ENCODE measurements around the gene SCYGR3.
"Not testable (repeated sequence)": the region's sequence is repeated elsewhere in the genome, so short reads cannot be mapped to it uniquely, and the experiment has no call there.

Gene SCYGR3

DNA sequence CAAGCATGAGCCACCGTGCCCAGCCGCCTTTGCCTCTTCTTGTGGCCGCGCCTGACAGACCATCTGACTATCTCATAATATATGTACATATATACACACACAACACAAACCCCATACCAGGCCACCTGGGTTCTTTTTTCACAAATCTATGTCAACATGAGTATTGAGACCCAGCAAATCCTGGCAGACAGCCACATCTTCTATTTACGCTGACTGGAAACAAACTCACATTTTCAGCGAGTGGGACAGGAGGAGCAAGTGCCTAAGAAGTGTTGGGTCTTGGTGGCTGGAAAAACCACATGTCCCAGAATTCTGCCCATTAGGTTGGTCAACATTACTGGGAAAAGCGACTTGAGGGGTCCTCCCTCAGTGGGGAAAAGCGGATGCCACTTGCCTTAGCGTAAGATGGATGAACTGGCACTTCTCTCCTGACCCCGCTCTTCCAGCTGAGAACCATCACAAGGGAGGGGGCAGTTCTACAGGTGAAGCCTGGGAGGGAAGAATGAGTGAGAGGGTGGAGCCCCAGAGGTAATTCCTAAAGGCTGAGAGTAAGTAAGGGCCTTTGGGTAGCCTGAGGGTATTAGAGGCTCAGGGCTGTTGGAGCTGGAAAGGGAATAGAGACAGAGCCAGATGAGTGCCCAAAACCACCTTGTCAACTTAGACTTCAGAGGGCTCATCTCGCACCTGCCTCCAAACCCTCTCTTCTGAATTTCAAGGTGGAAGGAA, 1.9 kb downstream of the SCYGR3 start:
- DNase-seq = no peak

DNA sequence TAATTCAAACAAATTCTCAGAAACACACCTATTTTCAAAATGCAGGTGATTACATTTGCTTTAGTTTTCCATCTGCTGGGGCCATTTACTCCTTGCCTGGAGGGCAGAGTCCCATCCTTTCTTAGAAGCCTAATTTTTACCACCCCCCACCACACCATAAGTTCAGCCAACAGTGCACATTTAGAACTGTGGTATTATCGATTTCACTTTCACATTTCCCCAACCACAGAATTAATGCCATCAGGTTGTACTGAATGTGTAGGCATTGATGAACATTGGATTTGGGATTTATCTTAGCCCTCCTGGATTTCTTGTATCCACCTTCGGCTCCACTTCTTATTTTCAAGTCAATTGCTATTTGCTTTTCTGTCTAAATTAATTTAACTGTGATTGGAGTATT, 4.5 kb downstream of the SCYGR3 start:
- DNase-seq = no peak

DNA sequence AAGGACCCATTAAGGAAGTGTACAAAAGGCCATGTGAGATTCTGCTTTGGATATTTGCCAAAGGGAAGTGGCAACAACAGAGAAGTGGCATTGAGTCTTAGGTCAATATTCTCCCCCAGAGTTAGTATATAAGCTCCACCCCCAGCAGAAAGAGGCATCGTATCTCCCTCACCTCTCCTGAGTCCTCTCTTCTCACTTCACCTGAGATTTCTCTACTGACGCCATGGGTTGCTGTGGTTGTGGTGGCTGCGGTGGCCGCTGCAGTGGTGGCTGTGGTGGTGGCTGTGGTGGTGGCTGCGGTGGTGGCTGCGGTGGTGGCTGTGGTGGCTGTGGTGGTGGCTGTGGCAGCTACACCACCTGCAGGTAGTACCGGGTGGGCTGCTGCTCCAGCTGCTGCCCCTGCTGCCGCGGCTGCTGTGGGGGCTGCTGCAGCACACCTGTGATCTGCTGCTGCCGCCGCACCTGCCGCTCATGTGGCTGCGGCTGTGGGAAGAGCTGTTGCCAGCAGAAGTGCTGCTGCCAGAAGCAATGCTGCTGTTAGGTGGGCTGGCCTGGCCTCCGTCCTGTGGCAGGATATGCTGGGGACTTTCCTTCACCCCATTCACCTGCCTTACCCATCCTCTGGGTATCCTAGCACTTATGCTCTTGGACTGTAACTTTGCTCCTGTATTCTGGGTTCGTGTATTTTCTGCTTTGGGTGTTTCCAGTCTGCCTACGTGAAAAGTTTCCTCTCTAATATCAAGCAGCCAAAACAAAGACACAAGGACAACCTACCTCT, 5.9 kb downstream of the SCYGR3 start:
- no peak for DNase-seq

DNA sequence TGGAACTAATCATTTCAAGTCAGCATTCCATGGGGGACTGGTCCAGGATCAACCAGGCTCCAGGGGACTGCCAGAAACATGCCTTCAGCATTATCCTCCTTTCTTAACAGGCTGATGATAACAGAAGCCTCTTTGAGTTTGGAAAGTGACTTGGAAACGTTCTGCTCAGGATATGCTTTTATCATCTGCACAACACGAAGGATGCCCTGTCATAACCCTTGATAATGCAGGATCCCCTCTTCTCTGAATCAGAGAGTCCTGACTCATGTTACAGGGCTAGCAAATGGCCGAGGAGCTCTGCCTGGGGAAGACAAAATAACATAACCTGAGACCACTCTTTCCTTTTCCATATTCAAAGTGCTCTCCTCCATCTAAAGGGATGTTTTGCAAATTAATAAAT, 6.7 kb downstream of the SCYGR3 start:
- no peak for DNase-seq

DNA sequence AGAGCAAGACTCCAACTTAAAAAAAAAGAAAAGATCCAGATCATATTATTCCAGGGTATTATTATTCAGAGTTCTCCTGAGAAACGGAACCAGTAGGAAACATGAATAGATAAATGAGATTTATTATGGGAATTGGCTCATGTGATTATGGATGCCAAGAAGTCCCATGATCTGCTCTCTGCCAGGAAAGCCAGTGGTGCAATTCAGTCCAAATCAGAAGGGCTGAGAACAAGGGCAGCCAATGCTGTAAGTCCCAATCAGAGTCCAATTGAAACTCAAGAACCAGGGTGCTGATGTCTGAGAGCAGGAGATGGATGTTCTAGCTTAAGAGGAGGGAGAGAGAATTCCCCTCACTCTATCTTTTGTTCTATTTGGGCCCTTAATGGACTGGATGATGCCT, 8.2 kb downstream of the SCYGR3 start:
- DNase-seq = no peak

DNA sequence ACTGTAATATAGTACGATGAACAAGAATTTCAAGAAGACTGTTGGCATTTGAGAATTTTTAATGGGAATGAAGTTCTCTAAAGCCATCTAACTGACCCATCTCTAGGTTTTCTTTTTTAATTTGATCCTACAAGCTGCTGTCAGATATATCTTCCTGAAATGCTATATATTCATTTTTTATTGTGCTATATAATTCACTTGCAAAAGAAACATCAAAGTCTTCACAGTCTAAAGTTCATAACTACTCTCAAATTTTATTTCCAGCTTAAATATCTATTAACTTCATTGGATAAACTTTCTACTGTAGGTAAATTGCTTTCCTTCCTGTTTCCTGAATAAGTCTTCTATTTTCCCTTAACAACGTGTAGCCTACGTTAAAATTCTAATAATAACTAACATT, 12.3 kb downstream of the SCYGR3 start:
- DNase-seq = no peak

DNA sequence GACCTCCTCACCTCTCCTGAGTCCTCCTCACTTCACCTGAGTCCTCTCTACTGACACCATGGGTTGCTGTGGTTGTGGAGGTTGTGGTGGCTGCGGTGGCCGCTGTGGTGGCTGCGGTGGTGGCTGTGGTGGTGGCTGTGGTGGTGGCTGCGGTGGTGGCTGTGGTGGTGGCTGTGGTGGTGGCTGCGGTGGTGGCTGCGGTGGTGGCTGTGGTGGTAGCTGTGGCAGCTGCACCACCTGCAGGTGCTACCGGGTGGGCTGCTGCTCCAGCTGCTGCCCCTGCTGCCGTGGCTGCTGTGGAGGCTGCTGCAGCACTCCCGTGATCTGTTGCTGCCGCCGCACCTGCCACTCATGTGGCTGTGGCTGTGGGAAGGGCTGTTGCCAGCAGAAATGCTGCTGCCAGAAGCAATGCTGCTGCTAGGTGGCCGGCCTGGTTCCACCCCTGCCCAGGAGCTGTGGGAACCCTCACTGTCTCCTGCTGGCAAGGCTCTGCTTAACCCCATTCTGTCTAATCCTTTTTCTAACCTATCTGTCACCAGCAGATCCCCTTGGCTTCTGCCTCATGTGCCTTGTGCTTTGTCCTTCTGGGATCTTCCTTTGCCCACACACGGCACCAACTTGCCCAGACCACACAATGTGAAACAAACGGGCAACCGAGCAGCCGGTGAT, 15.7 kb downstream of the SCYGR3 start, which contains the start of gene SCYGR2:
Gene SCYGR2 (plus strand): TSS at position 59 of the 669 bp plus-strand sequence. CDS start 0 bp downstream, at position 59.
- DNase-seq = not testable (repeated sequence)

DNA sequence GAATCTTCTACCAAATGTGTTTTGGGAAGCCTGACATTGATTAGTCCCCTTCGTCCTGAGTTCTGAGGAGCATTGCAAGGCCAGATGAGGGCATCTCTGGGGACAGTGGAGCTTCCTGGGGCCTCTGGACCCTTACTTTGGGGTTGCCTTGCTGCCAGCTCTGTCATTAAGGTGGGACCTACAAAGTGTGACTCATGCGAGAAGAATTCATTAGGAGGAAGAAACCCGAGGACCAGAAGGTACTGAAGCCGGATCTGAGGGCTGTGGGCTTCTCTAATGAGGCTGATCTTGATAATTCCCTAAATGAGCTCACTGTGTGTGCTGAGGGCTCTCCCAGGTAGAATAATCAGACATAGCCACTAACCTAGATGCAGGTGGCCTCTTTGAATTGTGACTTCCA, 16.6 kb downstream of the SCYGR3 start:
- no peak for DNase-seq

DNA sequence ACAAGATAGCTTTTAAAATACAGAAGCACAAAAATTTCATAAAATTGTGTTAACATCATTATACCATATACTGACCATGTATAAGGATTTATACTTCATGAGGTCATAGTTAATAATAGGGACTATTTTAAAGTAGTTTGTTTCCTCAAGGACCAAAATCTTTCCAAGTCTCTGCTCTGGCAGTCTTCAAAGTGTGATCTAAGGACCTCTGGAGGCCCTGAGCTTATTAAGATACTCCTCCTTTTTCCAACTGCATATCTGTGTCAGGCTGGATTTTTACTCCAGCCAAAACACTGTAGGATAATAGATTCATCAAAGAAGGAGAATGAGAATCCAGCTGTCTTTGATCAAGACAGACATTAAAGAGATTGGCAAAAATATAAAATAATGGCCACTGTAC, 17.6 kb downstream of the SCYGR3 start:
- DNase-seq = no peak

DNA sequence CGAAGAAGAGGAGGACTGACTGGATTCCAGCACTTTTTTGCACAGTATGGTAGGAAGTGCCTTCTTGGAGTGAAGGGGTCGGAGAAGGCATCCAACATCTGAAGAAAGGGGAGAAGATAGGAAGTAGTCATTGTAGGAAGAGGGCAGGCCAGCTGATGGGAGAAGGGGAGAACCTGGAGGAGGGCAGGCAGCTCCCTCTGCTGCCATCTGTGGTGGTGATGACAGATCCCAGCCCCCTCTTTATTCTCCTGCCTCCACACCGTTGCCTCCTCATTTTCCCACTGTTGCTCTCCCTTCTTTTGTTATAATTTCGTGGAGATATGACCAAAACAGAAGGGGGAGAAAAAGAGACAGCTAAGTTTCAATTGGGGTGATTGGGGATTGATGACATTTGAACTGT, 18.8 kb downstream of the SCYGR3 start:
- DNase-seq = no peak

DNA sequence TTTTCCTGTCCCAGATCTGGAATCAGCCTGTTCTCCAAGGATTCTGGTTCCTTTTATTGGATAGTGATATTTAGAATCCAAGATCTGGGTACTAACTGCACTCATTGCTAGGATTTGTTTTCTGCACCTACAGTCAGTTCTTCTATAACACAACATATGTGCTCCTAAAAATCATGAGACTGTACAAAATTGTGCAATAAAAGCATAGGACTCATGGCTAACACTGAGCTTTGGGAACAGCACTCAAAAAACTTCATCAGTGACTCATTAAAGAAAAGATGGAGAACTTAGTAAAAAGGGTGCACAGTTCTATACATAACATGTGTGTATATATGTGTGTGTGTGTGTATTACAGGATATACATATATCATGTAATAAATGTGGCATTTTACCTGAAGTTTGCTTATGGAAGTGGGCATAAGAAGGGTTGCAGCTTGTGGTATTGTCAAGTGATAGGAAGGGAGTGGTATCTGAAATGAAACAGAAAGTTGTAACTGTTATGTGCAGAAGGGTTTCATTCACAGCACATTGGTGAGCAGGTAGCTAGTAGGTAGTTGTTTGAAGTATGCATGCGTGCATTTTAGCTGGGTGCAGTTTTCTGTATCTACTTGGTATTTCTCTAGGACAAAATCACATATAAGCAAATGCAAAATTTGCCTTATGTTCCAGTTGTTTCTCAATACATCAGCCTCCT, 21.8 kb downstream of the SCYGR3 start:
- no peak for DNase-seq

DNA sequence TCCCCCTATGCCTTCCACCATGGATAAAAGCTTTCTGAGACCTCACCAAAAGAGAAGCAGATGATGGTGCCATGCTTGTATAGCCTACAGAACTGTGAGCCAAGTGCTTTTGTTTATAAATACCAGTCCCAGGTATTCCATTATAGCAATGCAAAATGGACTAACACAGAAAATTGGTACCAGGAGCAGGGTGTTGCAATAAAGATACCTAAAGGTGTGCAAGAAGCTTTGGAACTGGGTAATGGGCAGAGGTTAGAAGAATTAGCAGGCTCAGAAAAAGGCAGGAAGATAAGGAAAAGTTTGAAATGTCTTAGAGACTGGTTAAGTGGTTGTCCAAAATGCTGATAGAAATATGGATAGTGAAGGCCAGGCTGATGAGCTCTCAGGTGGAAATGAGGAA, 32.3 kb downstream of the SCYGR3 start:
- no peak for DNase-seq

DNA sequence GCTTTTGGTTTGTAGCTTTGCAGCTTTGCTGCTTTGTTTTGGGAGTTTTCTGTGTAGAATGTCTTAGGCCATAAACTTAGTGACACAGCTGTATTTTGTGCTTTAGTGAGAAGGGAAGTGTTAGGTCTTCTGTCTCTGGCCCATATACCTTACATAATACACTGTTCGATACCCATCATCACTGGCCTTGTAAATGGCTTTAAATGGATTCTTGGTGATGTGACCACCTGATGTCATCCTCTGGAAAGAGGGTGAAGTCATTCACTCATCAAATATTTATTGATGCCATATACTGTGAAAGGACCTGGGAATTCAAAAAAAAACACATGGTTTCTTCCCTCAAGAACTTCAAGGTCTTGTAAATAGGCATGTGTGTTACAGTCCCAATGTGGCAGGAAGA, 34.8 kb downstream of the SCYGR3 start:
- DNase-seq = no peak

DNA sequence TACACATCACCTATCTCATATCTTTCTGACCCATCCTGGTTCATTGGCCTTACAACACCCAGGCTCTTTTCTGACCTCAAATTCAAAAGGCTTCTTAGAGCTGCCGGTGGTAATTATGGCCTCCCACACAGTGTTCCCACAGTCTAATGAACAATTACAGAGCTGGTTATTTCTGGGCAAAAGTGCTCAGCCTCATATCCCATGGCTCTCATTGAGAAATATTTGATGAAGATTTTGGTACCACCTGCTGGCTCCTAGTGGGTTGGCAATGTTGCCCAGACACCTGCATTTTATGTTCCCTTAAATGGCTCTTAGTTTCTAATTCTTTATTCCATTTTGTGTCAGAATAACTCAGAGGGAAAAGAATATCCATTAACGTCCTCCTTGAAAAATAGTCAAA, 36.0 kb downstream of the SCYGR3 start:
- DNase-seq = no peak

DNA sequence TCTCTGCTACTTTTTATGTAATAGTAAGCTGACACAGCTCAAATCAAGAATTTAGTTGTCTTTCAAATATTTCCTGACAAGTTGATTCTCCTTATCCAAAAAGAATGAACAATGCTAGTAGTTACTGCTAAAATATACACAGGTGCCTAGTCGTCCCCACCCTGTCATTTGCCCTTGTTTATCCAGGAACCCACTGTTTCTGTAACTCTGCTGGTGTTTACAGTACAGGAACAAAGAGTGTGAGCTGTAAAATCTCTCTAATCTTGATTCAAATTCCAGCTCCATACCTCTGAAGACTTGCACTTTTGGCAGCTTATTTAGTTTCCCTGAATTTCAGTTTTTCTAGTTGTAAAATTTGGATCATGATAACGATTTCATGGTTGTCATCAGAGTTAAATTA, 37.1 kb downstream of the SCYGR3 start:
- DNase-seq = no peak

DNA sequence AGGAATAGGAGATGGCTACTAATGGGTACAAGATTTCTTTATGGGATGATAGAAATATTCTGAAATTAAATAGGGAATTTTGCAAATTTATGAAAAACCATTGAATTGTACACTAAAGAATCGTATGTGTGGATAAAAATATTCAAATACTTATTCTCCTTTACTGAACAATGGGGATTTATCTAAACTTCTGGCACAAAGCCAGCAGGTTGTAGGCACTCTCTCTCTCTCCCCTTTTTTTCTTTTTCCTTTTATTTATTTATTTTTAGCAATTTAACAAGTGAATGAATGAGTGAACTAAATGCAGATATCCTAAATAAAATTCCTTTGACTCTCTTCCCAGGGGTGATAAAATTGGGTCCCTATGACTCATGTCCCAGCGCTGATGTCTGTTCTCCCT, 37.8 kb downstream of the SCYGR3 start:
- no peak for DNase-seq

DNA sequence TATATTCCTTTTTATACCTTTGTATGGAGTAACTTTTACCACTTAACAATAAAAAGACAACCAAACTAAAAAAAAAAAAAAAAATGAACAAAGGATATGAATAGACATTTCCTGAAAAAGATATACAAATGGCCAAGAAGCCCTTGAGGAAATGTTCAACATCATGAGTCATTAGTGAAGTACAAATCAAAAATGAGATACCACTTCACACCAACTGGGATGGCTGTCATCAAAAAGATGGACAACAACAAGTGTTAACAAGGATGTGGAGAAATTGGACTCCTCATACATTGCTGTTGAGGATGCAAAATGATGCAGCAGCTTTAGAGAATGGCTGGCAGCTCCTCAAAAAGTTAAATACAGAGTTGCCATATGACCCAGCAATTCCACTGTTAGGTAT, 38.5 kb downstream of the SCYGR3 start:
- DNase-seq = no peak

DNA sequence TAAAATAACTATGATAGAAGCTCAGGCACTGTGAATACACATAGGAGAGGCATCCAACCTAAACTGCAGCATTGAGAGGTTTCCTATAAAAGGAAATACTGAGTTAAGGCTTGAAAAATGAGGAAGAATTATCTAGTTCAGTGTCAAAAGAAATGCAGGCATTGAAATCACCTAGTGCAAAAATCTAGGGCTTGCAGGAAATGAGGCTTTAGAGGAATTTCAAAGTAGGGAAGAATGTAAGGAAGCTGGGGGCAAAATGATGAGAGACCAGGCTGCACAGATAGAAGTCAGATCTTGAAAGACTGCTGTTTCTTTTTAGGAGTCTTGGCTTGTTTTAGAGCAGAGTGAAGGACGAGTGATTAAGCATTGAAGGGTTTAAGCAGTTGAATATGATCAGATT, 44.0 kb downstream of the SCYGR3 start:
- no peak for DNase-seq

DNA sequence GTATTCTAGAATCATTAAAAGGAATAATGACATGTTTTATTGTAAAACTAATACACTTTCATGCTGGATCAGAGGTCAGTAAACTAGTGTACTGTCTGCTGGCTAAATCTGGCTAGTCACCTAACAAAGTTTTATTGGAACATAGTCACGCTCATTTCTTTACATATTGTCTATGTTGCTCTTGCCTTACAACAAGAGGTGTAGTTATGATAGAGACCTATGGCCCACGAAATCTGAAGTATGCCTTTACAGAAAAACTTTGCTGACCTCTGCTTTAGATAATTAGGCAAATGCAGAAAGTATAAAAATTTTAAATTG, 45.8 kb downstream of the SCYGR3 start:
- DNase-seq = no peak

DNA sequence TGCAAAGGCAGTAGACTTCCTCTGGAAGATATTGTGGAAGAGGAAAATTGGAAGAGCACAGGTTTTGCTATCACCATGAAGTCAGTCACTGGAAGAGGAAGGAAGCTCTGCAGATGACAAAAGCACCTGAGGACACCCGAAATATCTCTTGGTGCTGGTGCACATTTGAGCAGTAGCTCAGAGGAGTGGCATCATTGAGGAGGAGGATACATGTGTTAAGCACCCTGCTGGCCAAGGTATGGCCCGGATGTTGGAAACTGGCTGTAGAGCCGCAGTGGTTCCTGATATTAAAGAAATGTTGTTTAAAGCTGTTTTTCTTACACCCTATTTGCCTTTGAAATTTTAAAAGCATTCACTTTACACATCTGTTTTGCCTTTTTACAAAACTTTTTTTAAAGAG, 48.6 kb downstream of the SCYGR3 start:
- DNase-seq = no peak

DNA sequence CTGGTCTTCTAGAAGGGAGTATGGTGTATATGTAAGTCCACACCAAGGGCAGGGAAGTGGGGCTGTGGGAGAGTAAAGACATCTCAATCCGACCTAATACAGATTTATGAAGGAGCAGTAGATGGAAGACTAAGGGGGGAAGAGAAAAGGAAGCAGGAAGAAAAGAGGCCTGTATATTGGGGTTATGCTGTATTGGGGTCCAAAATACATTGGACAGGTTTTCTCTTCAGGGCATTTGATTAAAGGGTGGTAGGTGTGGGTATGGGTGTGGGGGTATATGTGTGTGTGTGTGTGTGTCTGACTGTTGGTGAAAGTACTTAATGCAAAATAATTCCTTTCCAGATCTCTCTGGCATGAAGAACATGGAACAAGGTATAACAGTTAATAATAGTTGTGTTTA, 49.6 kb downstream of the SCYGR3 start:
- DNase-seq = no peak
